GM10266 (cell line): ENCODE results near the gene DOCK2.
"Not testable (repeated sequence)": the region's sequence is repeated elsewhere in the genome, so short reads cannot be mapped to it uniquely, and the experiment has no call there.

Source experiments
- DNase-seq: peaks from one replicate; pipeline ENCODE4 v3.0.0; 2012; ENCODE audit errors: extremely low spot score
- CTCF ChIP-seq: IDR thresholded peaks from 2 replicates; pipeline ENCODE4 v1.5.1; 2012; ENCODE audit warnings: mild to moderate bottlenecking, low read depth; ENCODE audit not compliant: control insufficient read depth, insufficient read depth; ENCODE audit errors: missing control alignments

The DOCK2 gene

GRCh38 chr5:169801781-169802180 is 164.7 kb downstream of the DOCK2 start:
- no peak for TF ChIP-seq CTCF
- no peak for DNase-seq

GRCh38 chr5:169803077-169803981 is 166.3 kb downstream of the DOCK2 start:
- TF ChIP-seq CTCF, result no peak
- no peak for DNase-seq

- TF ChIP-seq CTCF, result no peak
- DNase-seq, result no peak
Observed at GRCh38 chr5:169804861-169805260, 167.8 kb downstream of the DOCK2 start.

- DNase-seq, result peak; percentile 75
- TF ChIP-seq CTCF, result no peak
Observed at GRCh38 chr5:169805527-169805934, 168.5 kb downstream of the DOCK2 start.

GRCh38 chr5:169805937-169806700 is 169.0 kb downstream of the DOCK2 start:
- DNase-seq, result peak; percentile 61
- TF ChIP-seq CTCF, result no peak

- no peak for TF ChIP-seq CTCF
- no peak for DNase-seq
Observed at GRCh38 chr5:169808118-169808581, 171.1 kb downstream of the DOCK2 start.

- DNase-seq, result not testable (repeated sequence)
Observed at GRCh38 chr5:169808880-169809279, 171.8 kb downstream of the DOCK2 start.
